Measurements from ENCODE around the gene SUN2.

- no peak for TF ChIP-seq CTCF (conservative IDR thresholded peaks at IDR 0.05 in 1 of 2, IDR thresholded peaks at IDR 0.05 in 1 of 2; ENCODE audit: low read depth in 1 of 2, low read length in 2 of 2)
- TF ChIP-seq EZH2 (IDR thresholded peaks at IDR 0.05; ENCODE audit: low read length, missing control alignments): no peak
These were observed 32.4 kb upstream of the SUN2 start for GRCh38 chr22:38788021-38788816.

Measured in fibroblast of lung (primary cell).